ENCODE measurements around the gene TOP2B. TPM values are rescaled to one million over a fixed set of nuclear protein-coding genes. Genes with fewer than 3 reads are reported as not detected.
A peak's percentile ranks its signal among the peaks of the same experiment; 100 is the strongest.

The TOP2B gene
- total and polyA plus RNA-seq, 2 experiments from 2014 or later = 36.7 to 58.4 TPM

DNA sequence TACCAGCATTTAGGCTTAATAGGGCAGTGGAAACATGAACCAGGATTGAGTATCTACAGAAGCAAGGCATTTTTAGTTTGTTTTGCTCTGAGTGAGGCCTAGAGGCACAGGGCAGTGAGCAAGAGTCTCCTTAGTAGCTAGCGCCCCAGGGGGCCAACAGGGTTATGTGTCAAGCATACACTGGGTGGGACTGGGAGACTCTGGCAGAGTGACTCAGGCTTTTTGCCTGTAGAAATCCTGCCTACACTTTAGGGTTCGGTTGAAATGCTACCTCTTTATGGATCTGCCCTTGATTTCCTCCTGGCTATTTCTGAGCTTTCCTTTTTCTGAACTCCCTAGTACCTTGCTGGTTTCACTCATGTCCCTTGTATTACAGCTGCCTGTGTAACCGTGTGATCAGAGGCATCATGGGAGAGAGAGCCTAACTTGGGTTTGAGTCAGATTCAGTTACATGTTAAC lies 72.2 kb downstream of the TOP2B start:
- DNase-seq = peak; percentile 91
- in situ Hi-C loops (cut with MboI) = loop anchor here (25.0 kb wide), 3 partner anchors 630 to 1130 kb away; no protein-coding TSS in a partner anchor
- H3K9ac ChIP-seq = 0 out of 2 replicates have a peak overlapping the region, but pooled peaks have one; percentile 31

DNA sequence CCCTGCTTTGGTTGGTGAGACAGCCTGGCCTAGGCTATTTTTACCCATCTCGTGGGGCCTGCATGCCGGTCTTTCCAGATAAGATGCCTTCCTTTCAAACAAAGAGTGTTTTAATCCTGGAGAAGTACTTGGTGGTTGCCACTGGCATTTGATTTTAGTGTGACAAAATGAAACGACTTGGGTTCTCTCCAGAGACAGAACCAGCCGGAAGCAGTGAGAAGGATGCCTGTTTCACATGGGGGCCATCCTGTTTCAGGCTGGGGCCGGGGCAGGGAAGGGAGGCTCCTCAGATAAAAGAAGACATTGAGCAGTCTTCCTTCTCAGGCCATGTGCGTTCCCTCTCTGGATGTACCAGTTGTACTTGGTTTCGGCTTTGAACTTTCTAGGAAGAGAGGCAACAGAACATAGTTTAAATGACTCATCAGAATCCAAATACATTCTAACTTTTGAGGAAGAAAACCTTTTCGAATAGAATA lies 74.9 kb downstream of the TOP2B start:
- Histone ChIP-seq H3K9me2 (ENCODE audit: insufficient read depth) (no peaks in the 10 kb centered on the region), H3K4me2 (ENCODE audit: unreplicated experiment) (no peak overlapping the region), H3K4me3 (no peak overlapping the region), H4K20me1 (ENCODE audit: insufficient read depth) (no peaks in the 10 kb centered on the region), H3K4me1 (ENCODE audit: insufficient read depth) (peaks cover 18% of the 10 kb centered on the region), H3K27me3 (replicated peaks; ENCODE audit: insufficient read depth) (no peaks in the 10 kb centered on the region), H3K36me3 (ENCODE audit: low read depth) (no peaks in the 10 kb centered on the region), H3F3A (ENCODE audit: insufficient read depth) (peaks cover 13% of the 10 kb centered on the region), H2AFZ (no peak overlapping the region), H3K79me2 (ENCODE audit: insufficient read depth) (no peaks in the 10 kb centered on the region), H3K9me3 (ENCODE audit: low read depth) (no peaks in the 10 kb centered on the region), H3K27ac (no peak overlapping the region), H3K9ac (no peak overlapping the region)
- in situ Hi-C loops (cut with MboI) = loop anchor here (25.0 kb wide), 3 partner anchors 628 to 1128 kb away; no protein-coding TSS in a partner anchor
- DNase-seq = no peak
- 83 to 86% methylated on average over 8 of the region's 8 CpGs for WGBS, 2 experiments (ENCODE audit: low coverage in 1 of 2, low lambda C conversion rate in 2 of 2, missing lambda C conversion rate in 2 of 2)
- TF ChIP-seq EZH2phosphoT487 (IDR thresholded peaks at IDR 0.05; ENCODE audit: insufficient read depth, low read depth) = no peak
- no peak for TF ChIP-seq EZH2 (IDR thresholded peaks at IDR 0.05; ENCODE audit: insufficient read depth, poor library complexity, severe bottlenecking)

More for the DNA sequence above, 72.2 kb downstream of the TOP2B start:
- no peaks in the 10 kb centered on the region for H3K79me2 ChIP-seq (ENCODE audit: insufficient read depth)
- no peaks in the 10 kb centered on the region for H4K20me1 ChIP-seq (ENCODE audit: insufficient read depth)
- peaks cover 20% of the 10 kb centered on the region for H3F3A ChIP-seq (ENCODE audit: insufficient read depth)
- H3K4me2 ChIP-seq (ENCODE audit: unreplicated experiment) = no peak overlapping the region
- peaks cover 18% of the 10 kb centered on the region for H3K4me1 ChIP-seq (ENCODE audit: insufficient read depth)
- H3K27ac ChIP-seq = peak overlapping the region; percentile 39
- H3K27me3 ChIP-seq (replicated peaks; ENCODE audit: insufficient read depth) = no peaks in the 10 kb centered on the region
- 36 to 39% methylated on average over 3 of the region's 3 CpGs for WGBS, 2 experiments (ENCODE audit: low coverage in 1 of 2, low lambda C conversion rate in 2 of 2, missing lambda C conversion rate in 2 of 2)
- no peak overlapping the region for H3K4me3 ChIP-seq
- no peaks in the 10 kb centered on the region; the same call in 1 of the 2 replicates for H3K36me3 ChIP-seq (ENCODE audit: low read depth)
- H3K9me2 ChIP-seq (ENCODE audit: insufficient read depth) = no peaks in the 10 kb centered on the region
- no peak for TF ChIP-seq EZH2 (IDR thresholded peaks at IDR 0.05; ENCODE audit: insufficient read depth, poor library complexity, severe bottlenecking)
- no peak for TF ChIP-seq EZH2phosphoT487 (IDR thresholded peaks at IDR 0.05; ENCODE audit: insufficient read depth, low read depth)
- H3K9me3 ChIP-seq (ENCODE audit: low read depth) = no peaks in the 10 kb centered on the region
- peak overlapping the region; percentile 50; the same call in 1 of the 2 replicates for H2AFZ ChIP-seq

DNA sequence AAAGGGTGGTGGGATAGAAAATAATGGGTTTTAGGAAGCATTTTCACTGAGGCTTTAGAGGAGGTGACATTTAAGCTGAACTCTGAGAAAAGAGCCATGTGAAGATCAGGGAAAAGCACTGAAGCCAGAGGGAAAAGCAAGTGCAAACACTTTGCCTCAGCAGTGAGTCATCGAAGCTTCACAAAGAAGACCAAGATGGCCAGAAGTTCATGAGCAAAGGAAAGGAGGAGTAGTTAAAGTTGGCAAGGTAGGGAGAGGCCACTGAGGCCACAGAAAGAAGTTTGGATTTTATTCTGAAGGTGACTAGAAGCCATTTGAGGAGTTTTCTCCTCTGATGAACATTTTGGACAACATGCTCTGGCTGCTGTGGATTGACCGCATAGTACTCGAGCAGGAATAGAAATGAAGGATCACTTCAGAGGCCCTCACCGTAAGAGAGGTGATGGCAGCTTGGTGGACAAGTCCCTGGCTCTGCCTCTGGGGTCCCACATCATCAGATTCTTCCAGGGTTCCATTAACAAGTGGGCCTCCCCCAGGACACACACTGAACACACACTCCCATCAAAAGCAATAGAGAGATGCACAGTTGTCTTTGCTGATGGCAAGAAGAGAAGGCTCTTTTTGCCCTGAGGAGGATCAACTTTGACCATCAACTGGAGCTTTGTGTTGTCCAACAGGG lies 75.5 kb downstream of the TOP2B start:
- Histone ChIP-seq H3K36me3 (ENCODE audit: low read depth) (no peaks in the 10 kb centered on the region), H4K20me1 (ENCODE audit: insufficient read depth) (no peaks in the 10 kb centered on the region), H3K9me3 (ENCODE audit: low read depth) (no peaks in the 10 kb centered on the region), H3K27ac (no peak overlapping the region), H3K27me3 (replicated peaks; ENCODE audit: insufficient read depth) (no peaks in the 10 kb centered on the region), H2AFZ (no peak overlapping the region), H3K9ac (no peak overlapping the region), H3K79me2 (ENCODE audit: insufficient read depth) (no peaks in the 10 kb centered on the region), H3K4me2 (ENCODE audit: unreplicated experiment) (no peak overlapping the region), H3K9me2 (ENCODE audit: insufficient read depth) (no peaks in the 10 kb centered on the region), H3K4me3 (no peak overlapping the region), H3F3A (ENCODE audit: insufficient read depth) (peaks cover 7% of the 10 kb centered on the region; the same call in 1 of the 2 replicates), H3K4me1 (ENCODE audit: insufficient read depth) (peaks cover 18% of the 10 kb centered on the region)
- peak; percentile 28 for DNase-seq
- in situ Hi-C loops (cut with MboI) = loop anchor here (25.0 kb wide), 3 partner anchors 627 to 1127 kb away; no protein-coding TSS in a partner anchor
- WGBS, 2 experiments (ENCODE audit: low coverage in 1 of 2, low lambda C conversion rate in 2 of 2, missing lambda C conversion rate in 2 of 2) = 95 to 97% methylated on average over 4 of the region's 4 CpGs
- TF ChIP-seq EZH2phosphoT487 (IDR thresholded peaks at IDR 0.05; ENCODE audit: insufficient read depth, low read depth) (no peak), EZH2 (IDR thresholded peaks at IDR 0.05; ENCODE audit: insufficient read depth, poor library complexity, severe bottlenecking) (no peak)

DNA sequence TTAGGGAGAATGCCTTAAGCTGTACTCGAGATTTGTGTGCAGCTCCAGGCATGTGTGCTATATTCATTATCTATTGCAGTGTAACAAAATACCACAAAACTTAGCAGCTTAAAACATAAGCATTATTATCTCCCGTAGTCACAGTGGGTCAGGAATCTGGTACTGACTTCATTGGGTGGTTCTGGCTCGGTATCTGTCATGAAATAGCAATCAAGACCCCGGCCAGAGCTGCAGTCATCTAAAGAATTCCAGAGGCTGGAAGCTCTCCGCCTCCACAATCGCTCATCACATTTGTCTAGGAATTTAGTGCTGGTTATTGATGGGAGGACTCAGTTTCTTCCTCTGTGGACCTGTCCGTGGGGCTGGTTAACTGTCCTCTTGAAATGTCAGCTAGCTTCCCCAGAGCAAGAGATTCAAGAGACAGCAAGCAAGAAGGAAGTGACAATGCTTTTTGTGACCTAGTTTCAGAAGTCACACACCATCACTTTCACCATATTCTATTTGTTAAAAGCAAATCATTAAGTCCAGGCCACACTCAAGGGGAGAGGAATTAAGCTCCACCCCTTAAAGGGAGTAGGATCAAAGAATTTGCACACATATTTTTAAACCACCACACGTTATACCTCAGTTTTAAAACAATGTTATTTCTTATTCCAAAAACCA lies 76.1 kb downstream of the TOP2B start:
- no peaks in the 10 kb centered on the region for H3K9me3 ChIP-seq (ENCODE audit: low read depth)
- no peak overlapping the region for H3K4me2 ChIP-seq (ENCODE audit: unreplicated experiment)
- TF ChIP-seq EZH2 (IDR thresholded peaks at IDR 0.05; ENCODE audit: insufficient read depth, poor library complexity, severe bottlenecking) (no peak), EZH2phosphoT487 (IDR thresholded peaks at IDR 0.05; ENCODE audit: insufficient read depth, low read depth) (no peak)
- H3K9me2 ChIP-seq (ENCODE audit: insufficient read depth) = no peaks in the 10 kb centered on the region
- no peak overlapping the region for H3K9ac ChIP-seq
- H3K36me3 ChIP-seq (ENCODE audit: low read depth) = no peaks in the 10 kb centered on the region
- no peaks in the 10 kb centered on the region for H3K79me2 ChIP-seq (ENCODE audit: insufficient read depth)
- no peaks in the 10 kb centered on the region for H4K20me1 ChIP-seq (ENCODE audit: insufficient read depth)
- H3K27ac ChIP-seq = no peak overlapping the region
- no peak overlapping the region for H2AFZ ChIP-seq
- 65 to 67% methylated on average over 8 of the region's 8 CpGs for WGBS, 2 experiments (ENCODE audit: low coverage in 1 of 2, low lambda C conversion rate in 2 of 2, missing lambda C conversion rate in 2 of 2)
- in situ Hi-C loops (cut with MboI) = loop anchor here (25.0 kb wide), 3 partner anchors 626 to 1126 kb away; no protein-coding TSS in a partner anchor
- peaks cover 7% of the 10 kb centered on the region; the same call in 1 of the 2 replicates for H3F3A ChIP-seq (ENCODE audit: insufficient read depth)
- DNase-seq = no peak
- H3K4me3 ChIP-seq = no peak overlapping the region
- peaks cover 15% of the 10 kb centered on the region for H3K4me1 ChIP-seq (ENCODE audit: insufficient read depth)
- H3K27me3 ChIP-seq (replicated peaks; ENCODE audit: insufficient read depth) = no peaks in the 10 kb centered on the region

All from GM23248 (cell line).